DMS 273 (cell line): Measurements from ENCODE around the gene GNGT1.

Experiments used
- DNase-seq: peaks from one replicate; lab custom pipeline; 2025; ENCODE audit not compliant: unreplicated experiment; lab: John Stamatoyannopoulos, UW

Gene GNGT1

DNA sequence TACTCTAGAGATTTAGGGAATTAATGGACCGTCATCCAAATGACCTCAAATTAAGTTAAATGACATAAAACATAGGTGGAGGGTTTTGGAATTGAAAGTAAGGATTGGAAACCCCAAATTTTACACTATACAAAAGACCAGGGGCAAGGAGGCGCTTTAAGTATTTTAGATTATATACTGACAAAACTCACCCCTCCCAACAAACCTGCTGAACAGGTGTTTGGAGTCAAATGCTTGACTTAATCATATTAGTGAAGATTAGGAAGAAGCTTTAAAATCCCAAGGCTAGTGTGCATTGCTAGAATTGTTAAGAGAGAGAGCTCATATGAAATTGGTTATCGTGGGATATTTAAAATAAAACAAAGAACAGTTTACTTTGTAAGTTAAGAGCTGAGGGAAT, at the start of gene GNGT1:
GNGT1 (plus strand) TSS at position 301 of the 400 bp plus-strand sequence. CDS start 180 bp downstream, outside the sequence.
- no peak for DNase-seq

GRCh38 chr7:93858857-93859256, 47.5 kb upstream of the GNGT1 start:
- DNase-seq = no peak

DNA sequence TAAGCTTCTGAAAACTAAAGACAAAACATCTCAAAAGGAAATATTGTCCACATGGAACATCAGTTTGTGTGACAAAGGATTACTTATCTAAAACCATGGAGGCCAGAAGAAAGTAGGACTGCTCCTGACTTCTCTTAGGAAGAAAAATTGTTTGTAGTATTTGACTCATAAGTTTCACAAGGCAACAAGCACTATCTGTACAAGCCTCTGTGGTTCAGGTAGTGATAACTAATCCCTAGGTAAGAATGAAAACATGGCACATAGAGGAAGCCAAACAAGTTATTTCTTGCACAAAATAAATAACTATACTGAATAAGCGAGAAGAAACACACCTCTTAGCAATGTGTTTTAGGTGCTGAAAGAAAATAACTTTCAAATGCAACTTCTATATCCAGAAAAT, 46.1 kb upstream of the GNGT1 start:
- DNase-seq = no peak

- DNase-seq = peak; percentile 9
Measured at GRCh38 chr7:93861325-93861949, 44.9 kb upstream of the GNGT1 start.

DNA sequence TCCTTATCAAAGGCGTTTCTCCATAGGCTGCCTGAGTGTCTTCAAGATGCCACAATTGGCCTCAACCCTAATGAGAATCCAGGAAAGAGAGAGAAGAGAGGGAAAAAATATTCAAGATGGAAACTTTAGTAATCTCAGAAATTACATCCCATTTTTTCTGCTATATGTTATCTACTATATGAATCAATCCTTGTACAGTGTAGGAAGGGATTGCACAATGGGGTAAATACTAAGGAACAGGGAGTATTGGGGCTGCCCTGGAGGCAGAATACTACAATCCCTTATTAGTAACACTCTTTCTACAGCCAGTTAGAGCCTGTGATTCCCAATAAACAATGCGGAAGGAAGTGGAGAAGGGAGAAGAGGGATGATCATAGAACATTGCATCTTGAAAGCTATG, 43.7 kb upstream of the GNGT1 start:
- no peak for DNase-seq

DNA sequence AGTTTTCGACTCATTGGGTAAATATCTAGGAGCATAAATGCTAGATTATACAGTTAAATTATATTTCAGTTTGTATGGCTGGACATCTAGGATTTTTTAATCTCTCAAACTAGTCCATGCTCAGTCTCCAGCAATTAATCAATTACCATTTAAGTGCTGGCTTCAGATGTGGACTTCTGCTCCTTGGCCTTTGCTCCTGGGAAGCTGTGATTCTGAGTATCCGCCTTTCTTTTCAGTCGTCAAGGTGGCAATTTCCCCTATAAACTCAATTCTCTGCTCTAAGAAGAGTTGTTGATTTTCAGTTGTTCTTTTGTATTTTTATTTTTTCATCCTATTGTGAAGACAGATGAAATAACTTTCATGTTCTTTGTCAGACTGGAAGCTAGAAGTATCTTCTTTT, 39.5 kb upstream of the GNGT1 start:
- DNase-seq = no peak

DNA sequence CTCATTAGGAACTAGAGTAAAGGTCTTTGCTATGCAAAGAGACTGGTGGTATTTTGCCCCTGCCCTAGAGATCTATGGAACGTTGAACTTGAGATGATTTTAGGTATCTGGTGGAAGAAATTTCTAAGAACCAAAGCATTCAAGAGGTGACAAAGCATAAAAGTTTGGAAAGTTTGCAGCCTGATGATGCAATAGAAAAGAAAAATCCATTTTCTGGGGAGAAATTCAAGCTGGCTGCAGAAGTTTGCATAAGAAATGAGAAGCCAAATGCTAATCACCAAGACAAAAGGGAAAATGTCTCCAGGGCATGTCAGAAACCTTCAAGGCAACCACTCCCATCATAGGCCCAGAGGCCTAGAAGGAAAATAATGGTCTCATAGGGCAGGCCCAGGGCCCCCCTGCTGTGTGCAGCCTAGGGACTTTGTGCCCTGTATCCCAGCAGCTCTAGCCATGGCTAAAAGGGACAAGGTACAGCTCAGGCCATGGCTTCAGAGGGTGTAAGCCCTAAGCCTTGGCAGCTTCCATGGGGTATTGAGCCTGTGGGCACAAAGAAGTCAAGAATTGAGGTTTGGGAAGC, 32.3 kb upstream of the GNGT1 start:
- no peak for DNase-seq

GRCh38 chr7:93877742-93878141, 28.6 kb upstream of the GNGT1 start:
- DNase-seq = no peak

DNA sequence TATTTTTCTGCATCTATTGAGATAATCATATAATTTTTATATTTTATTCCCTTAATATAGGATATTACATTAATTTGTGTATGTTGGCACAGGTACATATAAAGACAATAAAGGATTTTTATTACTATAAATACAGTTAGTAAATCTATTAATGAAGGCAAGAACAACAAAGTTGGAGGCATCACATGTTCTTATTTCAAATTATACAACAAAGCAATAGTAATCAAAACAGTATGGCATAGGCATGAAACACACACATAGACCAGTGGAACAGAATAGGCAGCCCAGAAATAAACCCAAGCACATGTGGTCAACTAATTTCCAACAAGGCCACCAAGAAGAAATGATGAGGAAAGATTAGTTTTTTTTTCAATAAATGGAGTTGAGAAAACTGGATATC, 27.0 kb upstream of the GNGT1 start:
- no peak for DNase-seq

DNA sequence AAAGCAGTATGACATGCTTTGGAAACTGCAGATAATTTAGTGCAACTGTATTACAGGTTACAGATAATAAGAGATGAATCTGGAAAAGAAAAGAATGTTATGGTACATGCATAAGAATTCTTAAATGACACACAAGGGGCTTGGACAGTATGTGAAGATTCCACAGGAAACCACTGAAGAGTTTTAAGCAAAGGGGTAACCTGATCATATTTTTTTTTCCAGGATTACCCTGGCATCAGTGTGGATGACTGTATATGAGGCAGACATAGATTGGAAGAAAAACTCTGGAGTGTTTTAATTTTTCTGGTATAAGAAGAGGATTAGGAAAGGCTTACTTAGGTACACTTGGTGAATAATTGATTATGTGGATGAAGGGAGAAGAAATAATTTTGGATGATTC, 23.9 kb upstream of the GNGT1 start:
- DNase-seq = no peak

- no peak for DNase-seq
Measured at GRCh38 chr7:93883078-93883916, 23.1 kb upstream of the GNGT1 start.

GRCh38 chr7:93883917-93884345, 22.4 kb upstream of the GNGT1 start:
- DNase-seq = no peak

- DNase-seq = no peak
Measured at GRCh38 chr7:93884541-93884940, 21.8 kb upstream of the GNGT1 start.

GRCh38 chr7:93889261-93889660, 17.1 kb upstream of the GNGT1 start:
- DNase-seq = no peak

DNA sequence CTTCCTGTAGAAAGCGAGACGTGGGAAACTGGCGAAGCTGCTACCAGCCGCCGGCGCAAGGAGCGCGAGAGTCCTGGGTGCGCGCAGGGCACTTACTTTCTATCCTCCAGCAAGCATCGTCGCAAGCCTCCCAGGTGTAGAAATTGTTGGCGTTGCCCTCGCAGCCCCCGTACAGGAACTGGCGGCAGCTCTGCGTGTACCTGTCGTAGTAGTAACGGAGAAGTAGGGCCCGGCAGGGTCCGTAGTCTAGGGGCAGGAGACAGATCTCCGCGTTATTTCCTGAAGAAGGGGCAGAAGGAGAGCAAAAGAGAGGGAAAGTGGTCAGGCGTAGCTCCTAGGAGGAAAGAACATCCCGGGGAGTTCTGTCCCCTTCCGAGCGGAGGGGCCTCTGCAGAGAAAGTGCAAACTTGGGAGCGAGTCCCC, 16.3 kb upstream of the GNGT1 start:
- peak; percentile 52 for DNase-seq

DNA sequence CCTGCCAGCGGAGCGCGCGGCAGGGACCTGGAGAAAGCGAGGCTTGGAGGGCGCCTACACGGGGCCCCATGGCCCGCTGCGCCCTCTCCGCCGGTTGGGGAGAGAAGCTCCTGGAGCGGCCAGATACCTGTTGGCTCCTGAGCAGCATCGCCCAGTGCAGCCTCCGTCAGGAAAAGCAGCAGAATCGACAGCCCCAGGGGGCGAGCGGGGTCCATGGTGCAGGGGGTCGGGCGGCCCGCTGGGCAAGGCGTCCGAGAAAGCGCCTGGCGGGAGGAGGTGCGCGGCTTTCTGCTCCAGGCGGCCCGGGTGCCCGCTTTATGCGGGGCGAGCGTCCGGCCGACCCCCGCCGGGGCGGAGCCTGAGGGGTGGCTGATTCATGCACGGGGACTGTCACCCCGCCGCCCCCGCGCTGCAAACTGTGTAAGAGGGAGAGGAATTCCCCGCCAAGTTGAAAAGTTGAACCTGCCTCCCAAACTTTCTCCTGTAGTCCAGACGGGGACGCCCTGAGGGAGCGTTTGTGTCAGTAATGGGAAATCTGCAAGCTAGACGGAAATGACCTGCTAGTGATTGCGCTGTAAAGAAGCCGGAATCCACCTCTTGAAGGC, 15.8 kb upstream of the GNGT1 start, which contains the start of gene TFPI2:
TFPI2 (minus strand) TSS at position 290 of the 605 bp plus-strand sequence; CDS start at position 215, 75 bp downstream.
- peak; percentile 48 for DNase-seq

GRCh38 chr7:93894426-93894825, 11.9 kb upstream of the GNGT1 start:
- DNase-seq = no peak

GRCh38 chr7:93894966-93895640, 11.3 kb upstream of the GNGT1 start:
- no peak for DNase-seq

DNA sequence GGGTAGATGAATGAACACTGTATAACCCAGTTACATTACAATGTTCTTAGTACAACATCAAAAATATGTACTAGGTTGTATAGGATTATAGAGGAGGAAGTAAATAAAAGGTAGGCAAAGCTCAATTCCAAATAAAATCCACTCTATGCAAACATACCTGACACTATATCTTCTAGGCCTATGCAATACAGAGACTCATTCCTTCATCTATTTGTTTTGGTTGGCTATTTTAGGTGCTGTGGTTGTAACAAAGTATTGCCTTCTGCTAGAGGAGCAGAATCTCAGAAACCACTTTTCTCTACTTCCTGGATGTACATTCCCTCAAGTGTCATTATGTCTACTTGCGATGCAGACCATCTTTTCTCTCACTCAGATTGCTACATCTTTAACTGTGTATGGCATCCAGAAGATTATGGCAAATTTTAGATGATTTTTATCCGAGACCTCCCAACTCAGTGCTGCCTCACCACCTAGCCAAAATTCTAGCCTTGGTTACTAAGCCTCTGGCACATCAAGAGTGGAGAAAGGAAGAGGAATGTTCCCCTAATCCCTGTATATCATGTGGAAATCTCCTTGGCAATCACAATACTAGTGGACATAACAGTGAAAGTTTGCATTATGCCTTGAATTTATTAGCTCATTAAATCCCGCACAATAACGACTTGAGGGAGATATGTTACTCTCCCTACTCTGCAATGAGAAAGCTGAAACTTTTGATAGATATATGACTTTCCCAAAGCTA, 10.3 kb upstream of the GNGT1 start:
- no peak for DNase-seq

DNA sequence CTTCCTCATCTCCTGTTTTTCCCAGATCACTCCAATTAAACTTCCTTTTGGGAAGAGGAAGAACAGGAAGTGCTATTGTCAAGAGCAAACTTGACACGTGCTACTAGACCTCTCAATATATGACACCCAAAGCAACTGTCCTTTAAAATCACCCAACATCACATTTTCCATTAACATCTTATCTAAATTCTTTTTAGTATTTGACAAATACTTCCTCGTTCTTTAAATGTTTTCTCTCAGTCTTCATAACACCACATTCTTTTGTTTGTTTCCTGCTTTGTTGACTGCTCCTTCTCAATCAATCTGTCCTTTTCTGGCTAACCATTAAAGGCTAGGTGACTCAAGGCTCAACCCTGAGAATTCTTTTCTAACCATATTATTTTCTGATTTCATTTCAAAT, 8.7 kb upstream of the GNGT1 start:
- DNase-seq = no peak
